Measurements from ENCODE around the gene SHH.

The SHH gene

GRCh38 chr7:155762036-155762435, 50.2 kb downstream of the SHH start:
- DNase-seq = no peak

DNA sequence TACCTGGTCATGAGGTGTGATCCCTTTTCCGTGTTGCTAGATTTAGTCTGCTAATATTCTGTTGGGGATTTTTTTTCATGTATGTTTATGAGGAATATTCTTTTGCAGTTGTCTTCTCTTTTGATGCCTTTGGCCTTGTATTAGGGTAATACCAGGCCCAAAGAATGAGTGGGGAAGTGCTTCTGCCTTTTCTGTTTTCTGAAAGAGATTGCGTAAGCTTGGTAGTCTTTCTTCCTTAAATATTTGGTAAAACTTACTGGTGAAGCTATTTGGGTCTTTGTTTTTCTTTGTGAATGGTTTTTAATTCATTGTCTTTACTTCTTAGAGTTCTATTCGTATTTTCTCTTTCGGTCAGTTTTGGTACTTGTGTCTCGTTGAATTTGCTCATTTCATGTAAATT, 51.1 kb downstream of the SHH start:
- no peak for DNase-seq

- DNase-seq = no peak
Measured at GRCh38 chr7:155759740-155760430, 52.4 kb downstream of the SHH start.

DNA sequence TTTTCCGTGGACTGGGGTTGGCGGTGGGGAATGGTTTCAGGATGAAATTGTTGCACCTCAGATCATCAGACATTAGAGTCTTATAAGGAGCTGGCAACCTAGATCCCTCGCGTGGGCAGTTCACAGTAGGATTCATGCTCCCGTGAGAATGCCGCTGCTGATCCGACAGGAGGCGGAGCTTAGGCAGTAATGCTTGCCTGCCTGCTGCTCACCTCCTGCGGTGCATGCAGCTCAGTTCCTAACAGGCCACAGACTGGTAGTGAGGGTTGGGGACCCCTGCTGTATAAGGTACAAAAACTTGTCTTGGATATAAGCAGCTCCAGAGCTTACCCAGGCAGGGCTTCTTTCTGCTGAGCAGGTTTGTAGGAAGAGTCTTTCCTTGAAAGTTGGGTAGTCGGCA, 53.9 kb downstream of the SHH start:
- DNase-seq = no peak

DNA sequence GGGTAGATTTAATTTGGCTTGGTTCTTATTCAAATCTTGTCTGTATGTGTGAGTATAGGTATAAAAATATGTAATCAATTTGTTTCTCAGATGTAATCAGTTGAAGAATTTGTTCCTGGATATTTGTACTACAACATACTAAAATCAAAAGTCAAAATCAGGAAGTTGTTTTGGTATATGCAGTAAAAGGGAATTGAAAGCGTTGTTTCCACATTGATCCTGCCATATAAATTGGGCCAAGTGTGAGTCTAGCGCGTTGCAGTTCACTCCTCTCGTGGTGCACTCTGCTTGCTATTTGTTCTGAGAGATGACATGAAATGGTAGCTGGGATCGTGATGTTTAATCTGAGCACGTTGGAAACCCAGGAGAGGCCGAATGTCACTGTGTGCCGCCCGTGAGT, 55.9 kb downstream of the SHH start:
- no peak for DNase-seq

DNA sequence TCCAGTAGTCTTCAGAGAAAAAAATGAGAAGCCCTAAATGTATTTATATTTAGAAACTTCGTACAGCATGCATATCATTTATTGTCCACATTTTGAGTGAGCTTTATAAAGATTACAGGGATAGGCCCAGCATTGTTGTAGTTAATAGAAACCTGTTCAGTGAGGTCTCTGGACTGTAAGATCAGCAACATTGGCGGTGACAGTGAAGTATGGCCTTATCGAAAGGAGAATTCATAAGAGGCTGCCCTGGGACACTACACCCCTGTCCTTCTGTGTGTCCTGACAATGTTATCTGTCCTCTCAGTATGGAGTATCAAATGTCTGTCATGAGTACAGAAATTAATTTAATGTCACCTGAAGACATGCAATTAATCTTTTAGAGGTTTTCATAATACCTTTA, 57.2 kb downstream of the SHH start:
- no peak for DNase-seq

DNA sequence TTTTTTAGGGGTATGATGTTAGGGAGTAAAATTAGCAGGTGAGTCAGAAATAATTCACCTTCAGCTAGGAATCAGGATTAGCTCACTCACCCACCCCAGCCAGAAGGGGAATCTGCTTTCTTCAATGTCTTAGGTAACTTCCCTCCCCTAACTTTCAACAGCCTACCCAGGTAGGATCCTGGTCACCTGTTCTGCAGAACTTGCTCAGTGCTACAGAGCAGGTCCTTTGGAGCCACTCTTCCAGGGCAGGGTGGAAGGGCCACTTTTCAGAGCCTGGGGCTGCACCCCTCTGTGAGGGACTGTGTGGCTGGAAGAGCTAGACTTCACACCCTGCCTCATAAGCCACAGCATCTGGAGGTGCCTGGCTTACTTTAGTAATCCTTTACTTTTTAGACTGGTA, 58.1 kb downstream of the SHH start:
- no peak for DNase-seq

- no peak for DNase-seq
Measured at GRCh38 chr7:155753446-155753965, 58.8 kb downstream of the SHH start.

DNA sequence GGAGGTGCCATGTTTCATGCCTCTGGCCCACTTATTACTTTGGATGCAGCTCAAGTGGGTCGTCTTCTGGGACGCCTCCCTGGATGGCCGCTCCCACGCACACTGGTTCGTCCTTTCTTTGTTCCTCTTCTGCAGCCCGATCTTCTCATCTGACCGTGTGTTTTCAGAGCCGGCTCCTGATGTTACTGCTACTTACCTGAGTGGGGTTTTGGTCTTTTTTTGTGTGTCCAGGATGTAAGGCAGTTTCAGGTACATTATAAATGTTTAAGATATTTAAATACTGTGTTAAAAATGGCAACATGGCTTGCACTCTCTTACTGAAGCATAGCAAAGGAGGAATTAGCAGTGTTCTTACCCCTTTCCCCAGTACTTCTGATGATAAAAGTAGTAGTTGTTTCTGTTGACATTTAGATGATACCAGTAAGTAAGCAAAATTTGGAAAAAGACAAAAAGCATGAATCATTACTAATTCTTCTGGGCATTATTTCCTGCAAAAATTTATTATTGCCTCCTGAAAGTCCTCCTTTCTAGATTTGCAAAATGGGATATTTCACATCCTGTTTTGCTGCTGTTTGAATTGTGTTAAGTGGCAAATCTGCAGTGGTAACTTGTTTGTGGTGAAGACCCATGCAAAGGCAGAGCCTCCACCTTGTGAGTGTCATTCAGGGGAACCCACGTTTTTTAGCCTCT, 59.4 kb downstream of the SHH start:
- no peak for DNase-seq

GRCh38 chr7:155751409-155751808, 60.9 kb downstream of the SHH start:
- DNase-seq = no peak

DNA sequence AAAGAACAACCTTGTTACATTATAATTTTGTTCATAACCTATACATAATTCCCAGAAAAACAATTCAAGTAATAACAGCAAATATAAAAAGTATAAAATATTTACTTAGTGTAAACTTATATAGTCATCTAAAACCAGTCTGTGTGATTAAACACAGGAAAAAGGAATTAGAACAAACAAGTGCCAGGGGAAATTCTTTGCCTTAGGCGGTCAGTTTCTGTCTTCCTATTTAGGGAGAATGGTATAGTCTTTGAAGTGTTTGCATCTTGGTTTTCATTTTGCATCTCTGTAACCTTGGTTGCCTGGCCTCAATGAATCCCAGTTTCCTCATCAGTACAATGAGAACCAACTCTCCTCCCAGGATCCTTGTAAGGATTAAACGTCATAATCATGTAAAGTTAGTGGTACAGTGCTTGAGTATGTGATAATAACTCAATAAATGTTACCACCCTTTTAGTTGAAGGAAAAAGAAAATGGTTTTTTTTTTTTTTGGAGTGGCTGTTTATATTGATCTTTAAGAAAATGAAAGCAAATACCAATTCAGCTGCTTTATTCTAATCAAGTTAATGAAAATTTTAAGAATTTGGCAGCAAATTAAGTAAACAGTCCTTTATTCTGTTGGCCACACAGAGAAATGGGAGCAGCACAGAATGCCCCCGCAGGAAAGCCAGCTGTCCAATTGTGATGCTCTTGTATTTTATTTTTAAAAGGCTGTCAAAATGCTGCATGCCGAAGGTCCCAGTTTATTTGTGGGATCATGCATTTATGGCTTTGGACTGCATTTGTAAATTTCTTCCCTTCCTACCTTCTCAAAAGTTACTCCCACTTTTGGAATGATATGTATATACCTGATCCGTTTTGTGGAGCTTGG, 61.8 kb downstream of the SHH start:
- DNase-seq = no peak
